NCI-H1417 treated with DMSO at 0.1 percent for 48 hours (cell line): Measurements from ENCODE around the gene PRR19.
"Not testable (repeated sequence)": the region's sequence is repeated elsewhere in the genome, so short reads cannot be mapped to it uniquely, and the experiment has no call there.

Experiments
- DNase-seq: peaks from one replicate; lab custom pipeline; 2025; lab: John Stamatoyannopoulos, UW

PRR19 gene

DNA sequence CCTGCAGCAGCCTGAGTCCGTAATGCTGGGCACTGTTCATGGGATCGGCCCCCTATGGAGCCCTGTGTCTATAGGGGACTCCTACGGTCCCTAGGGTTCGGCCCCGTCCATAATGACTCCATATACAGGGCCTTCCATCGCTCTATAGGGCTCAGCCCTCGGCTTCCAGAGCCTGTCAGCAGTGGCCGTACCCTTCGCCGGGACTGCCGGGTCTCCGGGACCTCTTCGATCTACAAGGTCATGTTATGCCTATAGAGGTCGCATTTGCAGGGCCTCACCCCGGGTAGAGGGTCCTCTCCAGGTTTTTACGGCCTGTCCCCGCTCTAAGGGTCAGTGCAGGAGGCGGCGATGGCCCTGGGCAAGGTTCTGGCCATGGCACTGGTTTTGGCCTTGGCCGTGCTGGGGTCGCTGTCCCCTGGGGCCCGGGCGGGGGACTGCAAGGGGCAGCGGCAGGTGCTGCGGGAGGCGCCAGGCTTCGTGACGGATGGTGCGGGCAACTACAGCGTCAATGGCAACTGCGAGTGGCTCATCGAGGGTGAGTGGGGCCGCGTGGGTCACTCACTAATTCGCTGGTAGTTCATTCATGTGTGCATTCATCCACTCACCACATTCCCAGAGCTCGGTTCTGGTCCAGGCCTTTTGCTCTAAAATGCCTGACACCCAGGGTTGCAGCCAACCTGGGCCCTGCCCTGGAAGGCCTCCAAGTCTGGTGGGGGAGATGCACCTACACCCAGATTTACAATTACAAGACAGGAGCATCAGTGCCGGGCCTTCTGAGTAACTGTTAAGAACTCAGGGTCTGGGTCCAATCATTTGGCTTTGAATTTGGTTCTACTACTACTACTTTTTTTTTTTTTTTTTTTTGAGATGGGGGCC lies 24.2 kb downstream of the PRR19 start:
- no peak for DNase-seq

DNA sequence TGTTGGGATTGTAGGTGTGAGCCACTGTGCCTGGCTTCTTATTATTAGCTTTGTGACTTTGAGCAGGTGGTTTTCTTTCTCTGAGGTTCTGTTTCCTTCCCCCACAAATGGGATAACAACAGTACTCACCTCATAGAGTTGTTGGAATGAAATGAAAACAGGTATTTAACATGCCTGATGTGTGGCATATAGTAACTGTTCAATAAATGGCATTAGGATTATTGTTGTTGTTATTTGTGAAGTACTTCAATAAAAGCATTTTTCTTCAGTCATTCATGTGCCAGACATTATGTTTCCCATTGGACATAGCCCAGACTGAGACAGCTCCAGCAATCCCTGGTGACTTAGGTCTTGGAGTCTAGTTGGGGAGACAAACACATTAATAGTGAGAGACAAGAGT lies 25.0 kb downstream of the PRR19 start:
- no peak for DNase-seq

DNA sequence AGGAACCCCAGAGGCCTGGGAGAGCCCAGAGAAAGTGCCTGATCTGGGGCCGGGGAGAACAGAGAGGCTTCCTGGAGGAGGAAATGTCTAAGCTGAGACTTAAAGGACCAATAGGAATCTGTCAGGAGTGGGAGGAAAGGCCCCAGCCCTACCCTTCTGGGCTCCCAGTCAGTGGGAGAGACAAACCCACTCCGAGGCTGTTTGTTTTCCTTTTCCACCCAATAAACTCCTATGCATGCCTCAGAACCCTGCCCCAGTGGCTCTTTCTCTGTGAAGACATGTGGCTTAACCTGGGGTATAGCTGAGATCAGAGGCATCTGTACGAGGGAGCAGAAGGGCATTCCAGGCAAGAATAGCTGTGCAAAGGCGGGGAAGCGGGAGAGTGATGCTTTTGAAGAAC lies 25.4 kb downstream of the PRR19 start:
- no peak for DNase-seq

DNA sequence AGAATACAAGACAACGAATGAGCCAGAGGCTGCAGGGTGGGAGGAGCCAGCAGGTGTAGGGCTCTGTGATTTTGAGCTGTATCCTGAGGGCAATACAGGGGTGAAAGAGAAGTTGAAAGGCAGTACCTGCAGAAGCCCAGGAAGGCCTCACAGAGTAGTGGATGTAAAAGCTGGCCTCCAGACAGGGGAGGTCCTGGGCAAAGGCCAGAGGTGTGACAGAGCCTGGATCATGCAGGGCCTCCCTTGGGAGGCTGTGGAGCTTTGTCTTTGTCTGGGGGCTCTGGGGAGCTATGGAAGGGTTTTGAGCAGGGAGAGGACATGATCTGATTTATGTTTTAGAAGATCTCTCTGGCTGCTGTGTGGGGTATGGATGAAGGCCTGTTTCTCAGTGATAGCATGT lies 26.2 kb downstream of the PRR19 start:
- DNase-seq = no peak

DNA sequence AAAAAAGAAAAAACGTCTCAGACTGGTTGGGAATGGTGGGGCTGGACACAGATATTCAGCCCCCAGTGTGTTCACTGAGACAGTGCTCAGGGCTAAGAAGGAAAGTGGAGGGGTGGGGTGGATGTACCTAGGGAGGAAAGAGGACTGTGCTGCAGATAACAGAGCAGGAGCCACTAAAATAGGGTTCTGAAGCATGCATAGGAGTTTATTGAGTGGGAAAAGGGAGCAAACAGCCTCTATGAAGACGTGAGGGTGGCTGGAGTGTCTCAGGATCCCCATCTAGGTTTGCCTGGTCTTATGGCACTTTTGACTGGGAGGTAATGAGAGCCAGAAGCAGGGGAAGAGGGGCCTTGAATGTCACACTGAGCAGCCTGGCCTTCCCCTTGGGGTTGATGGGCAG lies 26.9 kb downstream of the PRR19 start:
- no peak for DNase-seq

DNA sequence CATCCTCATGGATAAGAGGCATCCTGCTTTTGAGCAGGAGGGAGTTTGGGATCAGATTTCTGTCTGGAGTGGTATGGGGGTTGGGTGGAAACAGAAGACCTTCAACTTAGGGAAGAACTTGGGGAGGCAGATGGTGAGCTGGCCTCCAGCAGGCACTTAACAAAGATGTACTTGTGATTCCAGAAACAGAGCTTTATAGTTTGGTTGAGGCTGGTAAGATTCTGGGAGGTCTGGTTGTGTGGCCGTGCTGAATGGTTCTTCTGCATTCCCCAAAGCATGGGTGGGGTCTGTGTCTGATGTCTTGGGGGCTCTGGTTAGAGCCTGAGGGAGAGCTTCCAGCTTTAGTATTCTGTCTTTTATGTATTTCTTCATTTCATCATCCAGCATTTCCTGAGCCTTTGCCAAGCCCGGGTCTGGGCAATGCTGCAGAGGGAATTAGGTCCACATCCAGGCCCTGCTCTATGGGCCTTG lies 28.3 kb downstream of the PRR19 start:
- no peak for DNase-seq

DNA sequence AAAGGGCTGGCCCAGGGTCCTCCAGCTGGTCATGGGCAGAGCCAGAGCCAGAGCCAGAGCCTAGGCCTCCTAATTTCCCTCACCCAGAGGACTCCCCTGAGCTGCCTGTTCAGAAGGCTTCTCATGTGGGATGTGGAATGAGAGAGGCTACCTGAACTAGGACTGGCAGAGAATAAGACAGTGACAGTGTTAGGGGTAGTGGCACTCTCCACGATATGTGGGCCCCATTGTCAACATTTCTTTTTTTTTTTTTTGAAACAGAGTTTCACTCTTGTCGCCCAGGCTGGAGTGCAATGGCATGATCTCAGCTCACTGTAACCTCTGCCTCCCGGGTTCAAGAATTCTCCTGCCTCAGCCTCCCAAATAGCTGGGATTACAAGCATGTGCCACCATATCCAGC lies 29.4 kb downstream of the PRR19 start:
- not testable (repeated sequence) for DNase-seq

DNA sequence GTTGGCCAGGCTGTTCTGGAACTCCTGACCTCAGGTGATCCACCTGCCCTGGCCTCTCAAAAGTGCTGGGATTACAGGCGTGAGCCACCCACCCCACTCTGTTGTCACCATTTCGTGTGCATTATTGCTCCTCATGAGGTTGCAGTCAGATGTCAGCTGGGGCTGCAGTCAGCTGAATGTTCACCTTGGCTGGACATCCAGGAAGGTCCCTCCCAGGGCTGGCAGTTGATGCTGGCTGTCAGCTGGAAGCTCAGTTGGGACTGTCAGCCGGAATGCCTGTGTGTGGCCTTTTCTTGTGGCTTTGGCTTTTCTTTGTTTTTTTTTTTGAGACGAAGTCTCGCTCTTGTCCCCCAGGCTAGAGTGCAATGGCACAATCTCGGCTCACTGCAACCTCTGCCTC lies 30.1 kb downstream of the PRR19 start:
- DNase-seq = no peak

DNA sequence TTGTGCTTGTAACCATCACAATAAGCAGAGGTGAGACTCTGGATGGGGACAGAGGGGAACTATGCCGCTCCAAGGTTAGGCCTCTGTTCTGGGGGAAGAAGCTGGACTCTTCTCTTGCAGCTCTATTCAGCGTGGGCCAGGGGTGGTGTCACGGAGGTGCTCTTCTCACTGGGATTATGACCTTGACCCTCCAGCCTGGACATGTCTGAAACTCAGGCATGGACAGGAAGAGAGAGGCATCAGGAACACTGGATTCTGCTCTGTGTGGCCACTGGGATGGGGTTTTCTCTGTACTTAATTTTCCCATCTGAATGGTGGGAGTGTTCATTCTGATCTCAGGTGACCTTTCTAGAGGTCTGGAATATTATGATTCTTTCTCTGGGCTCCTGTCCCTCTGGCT lies 31.1 kb downstream of the PRR19 start:
- DNase-seq = no peak

DNA sequence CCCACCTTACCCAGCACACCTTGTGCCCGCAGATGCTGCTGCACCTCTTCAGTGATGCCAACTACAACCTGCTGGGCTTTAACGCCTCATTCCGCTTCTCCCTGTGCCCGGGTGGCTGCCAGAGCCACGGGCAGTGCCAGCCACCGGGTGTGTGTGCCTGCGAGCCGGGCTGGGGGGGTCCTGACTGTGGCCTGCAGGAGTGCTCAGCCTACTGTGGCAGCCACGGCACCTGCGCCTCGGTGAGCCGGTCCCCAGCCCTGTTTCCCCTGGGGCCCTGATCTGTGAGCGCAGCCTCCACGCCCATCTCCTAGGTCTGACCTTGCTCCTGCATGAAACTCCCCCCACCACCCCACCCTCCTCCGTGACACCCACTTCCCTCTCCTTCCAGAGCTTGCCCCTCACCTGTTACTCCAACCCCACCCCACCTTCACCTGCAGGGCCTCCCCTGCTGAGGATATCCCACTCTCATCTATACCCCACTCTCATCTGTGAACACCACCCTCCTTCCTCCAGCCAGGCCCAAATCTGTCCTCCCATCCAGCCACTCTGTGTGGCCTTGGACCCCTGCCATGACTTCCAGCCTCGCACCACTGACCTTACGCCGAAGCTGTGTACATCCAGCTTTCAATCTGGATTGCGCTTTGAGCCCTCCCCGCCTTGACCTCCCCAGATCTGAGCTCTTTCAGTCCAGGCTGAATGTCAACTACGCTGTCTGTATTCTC lies 32.2 kb downstream of the PRR19 start:
- no peak for DNase-seq

DNA sequence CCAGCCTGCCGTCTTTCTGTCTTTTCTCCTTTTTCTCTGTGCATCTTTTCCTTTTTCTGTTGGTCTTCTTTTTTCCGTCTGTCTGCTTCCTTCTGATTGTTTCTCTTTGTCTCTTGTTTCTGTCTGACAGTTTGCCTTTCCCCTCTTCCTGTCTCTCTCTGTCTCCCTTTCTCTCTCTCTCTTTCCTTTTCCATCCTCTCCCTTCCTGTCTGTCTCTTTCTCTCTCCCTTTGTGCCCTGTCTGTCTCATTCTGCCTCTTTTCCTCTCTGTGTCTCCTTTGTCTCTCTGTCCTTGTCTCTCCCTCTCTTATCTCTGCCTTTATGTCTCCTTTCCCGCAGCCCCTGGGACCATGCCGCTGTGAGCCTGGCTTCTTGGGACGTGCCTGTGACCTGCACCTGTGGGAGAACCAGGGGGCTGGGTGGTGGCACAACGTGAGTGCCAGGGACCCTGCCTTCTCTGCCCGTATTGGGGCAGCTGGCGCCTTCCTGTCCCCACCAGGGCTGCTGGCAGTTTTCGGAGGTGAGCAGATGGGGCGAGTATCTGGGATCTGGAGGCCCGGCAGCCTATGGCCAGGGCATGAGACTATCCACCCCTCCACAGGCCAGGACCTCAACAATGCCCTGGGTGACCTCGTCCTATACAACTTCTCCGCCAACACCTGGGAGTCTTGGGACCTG lies 32.9 kb downstream of the PRR19 start:
- no peak for DNase-seq

DNA sequence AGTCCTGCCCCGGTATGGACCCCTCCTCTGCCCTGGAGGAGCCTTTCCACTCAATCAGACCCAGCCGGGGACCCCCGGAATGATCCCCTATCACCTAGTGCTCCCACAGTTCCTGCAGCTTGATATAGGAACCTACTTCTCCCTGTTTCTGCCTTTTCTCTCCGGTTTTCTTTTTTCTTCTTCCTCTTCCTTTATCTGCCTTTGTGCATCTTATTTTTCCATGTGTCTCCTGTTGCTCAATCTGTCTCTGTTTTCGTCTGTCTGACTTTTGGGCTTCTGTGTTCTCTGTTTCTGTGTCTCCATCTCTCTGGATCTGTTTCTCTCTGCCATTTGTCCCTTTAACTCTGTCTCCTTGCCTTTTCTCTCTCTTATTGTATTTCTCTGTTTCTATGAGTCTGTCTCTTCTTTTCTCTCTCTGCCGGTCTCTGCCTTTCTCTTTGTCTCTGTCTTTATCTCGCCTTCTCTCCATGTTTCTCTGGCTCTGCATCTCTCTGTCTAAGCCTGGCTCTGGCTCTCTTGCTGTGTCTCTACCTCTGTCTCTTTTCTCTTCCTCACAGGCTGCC lies 33.5 kb downstream of the PRR19 start:
- DNase-seq = no peak

DNA sequence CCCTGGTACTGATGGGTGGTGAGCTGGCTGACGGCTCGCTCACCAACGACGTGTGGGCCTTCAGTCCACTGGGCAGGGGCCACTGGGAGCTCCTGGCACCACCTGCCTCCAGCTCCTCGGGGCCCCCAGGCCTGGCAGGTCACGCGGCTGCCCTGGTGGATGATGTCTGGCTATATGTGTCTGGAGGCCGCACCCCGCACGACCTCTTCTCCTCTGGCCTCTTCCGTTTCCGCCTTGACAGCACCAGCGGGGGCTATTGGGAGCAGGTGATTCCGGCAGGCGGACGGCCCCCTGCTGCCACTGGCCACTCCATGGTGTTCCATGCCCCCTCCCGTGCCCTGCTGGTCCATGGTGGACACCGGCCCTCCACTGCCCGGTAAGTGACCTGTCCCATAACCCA lies 34.0 kb downstream of the PRR19 start:
- DNase-seq = no peak

DNA sequence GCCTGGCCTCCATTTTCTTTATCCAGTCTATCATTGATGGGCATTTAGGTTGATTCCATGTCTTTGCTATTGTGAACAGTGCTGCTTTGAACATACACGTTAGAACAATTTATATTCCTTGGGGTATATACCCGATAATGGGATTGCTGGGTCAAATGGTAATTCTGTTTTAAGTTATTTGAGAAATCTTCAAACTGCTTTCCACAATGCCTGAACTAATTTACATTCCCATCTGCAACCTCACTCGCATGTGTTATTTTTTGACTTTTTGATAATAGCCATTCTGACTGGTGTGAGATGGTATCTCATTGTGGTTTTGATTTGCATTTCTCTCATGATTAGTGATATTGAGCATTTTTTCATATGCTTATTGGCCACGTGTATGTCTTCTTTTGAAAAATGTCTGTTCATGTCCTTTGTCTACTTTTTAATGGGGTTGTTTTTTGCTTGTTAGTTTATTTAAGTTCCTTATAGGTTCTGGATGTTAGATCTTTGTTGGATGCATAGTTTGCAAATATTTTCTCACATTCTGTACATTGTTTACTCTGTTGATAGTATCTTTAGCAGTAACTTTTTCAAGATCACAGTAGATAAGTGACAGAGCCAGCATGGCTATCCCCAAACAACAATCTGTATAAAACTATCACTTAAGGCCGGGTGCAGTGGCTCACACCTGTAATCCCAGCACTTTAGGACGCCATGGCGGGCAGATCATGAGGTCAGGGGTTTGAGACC lies 37.4 kb downstream of the PRR19 start:
- not testable (repeated sequence) for DNase-seq

DNA sequence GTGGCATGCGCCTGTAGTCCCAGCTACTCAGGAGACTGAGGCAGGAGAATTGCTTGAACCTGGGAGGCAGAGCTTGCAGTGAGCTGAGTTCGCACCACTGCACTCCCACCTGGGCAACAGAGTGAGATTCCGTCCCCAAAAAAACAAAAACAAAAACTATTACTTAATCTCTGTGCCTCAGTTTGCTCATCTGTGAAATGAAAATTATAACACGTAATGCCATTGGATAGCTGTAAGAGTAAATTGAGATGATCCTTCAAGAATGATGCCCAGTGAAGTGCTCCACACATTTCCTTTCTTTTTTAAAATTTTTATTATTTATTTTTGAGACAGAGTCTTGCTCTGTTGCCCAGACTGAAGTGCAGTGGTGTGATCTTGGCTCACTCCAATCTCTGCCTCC lies 38.0 kb downstream of the PRR19 start:
- DNase-seq = not testable (repeated sequence)

DNA sequence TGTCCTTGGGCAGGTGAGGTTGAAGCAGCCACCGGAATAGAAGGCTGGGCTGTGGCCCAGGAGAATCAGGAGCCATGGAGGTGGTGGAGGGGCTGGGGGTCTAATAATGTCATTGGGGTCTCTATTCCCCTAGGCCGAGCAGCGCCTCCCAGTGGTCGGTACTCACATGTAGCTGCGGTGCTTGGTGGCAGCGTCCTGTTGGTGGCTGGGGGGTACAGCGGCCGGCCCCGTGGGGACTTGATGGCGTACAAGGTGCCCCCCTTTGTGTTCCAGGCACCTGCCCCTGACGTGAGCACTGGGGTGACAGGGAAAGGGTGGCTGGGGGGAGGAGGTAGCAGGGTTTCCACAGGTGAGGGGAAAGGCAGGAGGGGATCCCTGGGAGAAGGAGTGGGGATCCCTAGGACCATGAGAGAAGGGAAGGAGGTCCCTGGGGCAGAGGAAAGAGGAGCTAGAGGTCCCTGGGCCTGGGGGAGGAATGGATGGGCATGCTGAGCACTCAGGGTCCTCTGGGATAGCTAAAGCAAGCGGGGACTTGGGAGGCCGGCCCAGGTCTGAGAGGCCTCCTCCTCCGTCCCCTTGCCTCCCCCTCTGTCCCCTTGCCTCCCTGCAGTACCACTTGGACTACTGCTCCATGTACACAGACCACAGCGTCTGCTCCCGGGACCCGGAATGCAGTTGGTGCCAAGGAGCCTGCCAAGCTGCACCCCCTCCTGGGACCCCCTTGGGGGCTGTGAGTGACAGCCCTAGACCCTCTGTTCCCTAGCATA lies 41.6 kb downstream of the PRR19 start:
- no peak for DNase-seq

DNA sequence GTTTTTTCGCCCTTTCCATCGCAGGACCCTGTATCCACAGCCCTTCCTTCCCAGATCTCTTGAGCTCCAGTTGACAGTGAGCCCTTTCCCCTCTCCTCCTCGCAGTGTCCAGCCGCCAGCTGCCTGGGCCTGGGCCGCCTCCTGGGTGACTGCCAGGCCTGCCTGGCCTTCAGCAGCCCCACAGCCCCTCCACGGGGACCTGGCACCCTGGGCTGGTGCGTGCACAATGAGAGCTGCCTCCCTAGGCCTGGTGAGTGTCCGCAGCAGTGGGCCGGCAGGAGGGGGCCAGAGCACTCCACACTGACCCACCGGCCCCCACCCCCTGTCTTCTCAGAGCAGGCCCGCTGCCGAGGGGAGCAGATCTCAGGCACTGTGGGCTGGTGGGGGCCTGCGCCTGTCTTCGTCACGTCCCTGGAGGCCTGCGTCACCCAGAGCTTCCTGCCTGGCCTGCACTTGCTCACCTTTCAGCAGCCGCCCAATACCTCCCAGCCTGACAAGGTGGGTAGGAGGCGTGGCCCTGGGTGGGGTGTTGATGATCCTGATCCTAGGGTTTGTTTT lies 42.5 kb downstream of the PRR19 start:
- DNase-seq = no peak

DNA sequence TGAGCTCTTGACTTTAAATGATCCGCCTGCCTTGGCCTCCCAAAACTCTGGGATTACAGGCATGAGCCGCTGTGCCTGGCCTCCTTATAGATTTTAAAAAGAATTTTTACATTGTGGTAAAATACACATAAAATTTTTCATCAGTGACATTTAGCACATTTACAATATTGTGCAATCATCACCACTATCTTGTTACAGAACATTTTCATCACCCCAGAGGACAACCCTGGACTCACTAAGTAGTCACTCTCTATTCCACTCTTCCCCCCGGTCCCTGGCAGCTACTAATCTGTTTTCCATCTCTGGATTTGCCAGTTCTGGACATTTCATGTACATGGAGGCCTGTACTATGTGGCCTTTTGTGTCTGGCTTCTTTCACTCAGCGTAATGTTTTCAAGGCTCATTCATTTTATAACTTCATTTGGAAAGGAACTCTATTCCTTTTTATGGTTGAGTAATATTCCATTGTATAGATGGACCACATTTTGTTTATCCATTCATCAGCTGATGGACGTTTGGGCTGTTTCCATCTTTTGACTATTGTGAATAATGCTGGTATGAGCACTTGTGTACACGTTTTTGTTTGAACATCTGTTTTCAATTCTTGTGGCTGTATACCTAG lies 43.4 kb downstream of the PRR19 start:
- DNase-seq = no peak

DNA sequence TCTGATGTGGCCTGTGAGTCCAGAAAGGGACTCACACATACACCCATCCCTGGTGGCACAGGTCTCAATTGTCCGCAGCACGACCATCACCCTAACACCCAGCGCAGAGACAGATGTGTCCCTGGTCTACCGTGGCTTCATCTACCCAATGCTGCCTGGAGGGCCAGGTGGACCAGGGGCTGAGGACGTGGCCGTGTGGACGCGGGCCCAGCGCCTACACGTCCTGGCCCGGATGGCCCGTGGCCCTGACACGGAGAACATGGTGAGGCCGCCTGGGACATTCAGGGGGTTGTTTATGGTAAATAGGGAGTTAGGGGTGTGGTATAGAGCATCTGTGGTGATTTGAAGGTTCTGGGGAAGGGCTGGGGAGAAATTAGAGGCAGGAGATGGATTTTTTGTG lies 46.3 kb downstream of the PRR19 start:
- no peak for DNase-seq
